GM19452 (cell line): ENCODE results near the gene TACC3.
"Not testable (repeated sequence)": the region's sequence is repeated elsewhere in the genome, so short reads cannot be mapped to it uniquely, and the experiment has no call there.

ENCODE experiments used
- ATAC-seq: cut with Tn5 transposase; IDR thresholded peaks from one replicate; pipeline ENCODE4 v1.9.1; 2021; ENCODE audit not compliant: unreplicated experiment

Gene TACC3

DNA sequence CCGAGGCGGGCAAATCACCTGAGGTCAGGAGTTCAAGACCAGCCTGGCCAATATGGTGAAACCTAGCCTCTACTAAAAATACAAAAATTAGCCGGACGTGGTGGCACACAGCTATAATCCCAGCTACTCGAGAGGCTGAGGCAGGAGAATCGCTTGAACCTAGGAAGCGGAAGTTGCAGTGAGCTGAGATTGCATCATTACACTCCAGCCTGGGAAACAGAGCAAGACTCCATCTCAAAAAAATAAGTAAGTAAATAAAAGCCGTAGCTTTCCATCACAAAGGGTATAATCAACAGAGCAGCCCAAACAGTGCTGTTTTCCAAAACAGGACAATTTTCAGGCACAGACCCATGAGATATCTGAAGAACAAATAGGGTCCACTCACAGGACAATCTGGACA lies 19.6 kb upstream of the TACC3 start:
- not testable (repeated sequence) for ATAC-seq

DNA sequence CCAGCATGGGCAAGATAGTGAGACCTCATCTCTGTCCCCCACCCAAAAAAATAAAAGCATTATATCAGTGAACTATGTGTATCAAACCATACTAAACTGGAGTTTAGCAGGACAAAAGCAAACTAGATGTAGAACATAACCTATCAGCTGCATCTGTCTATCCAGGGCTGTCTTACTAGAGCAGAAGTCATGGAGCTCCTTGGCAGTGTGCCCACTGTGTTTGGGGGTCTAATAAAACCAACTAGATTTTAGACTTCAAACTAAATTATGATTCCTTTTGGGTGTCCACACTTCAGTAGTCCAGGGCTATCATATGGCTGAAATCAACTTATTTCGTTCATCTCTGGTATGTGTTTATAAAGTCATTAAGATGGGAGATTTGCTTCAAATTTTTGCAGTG lies 17.5 kb upstream of the TACC3 start:
- no peak for ATAC-seq

DNA sequence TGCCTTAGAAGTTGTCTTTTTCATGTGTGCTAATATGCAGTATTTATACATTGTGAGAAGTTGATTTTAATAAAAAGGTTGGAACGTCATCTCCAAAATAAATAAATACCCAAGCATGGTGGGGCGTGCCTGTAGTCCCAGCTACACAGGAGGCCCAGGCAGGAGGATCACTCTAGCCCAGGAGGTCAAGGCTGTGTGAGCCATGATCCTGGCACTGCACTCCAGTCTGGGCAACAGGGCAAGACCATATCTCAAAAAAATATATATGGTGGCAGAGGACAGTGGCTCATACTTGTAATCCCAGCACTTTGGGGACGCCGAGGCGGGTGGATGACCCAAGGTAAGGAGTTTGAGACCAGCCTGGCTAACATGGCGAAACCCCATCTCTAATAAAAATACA lies 15.6 kb upstream of the TACC3 start:
- no peak for ATAC-seq

DNA sequence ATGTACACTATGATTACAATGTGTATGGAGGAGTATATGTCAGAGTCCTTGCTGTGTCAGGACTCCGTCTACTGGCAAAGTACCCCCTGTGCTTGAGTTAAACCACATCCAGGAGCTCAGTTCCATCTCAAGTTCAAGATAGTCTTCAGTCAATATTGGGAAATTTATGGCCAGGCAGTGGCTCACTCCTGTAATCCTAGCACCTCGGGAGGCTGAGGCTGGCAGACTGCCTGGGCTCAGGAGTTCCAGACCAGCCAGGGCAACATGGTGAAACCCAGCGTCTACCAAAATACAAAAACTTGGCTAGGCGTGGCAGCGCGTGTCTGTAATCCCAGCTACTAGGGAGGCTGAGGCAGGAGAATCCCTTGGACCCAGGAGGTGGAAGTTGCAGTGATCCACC lies 15.0 kb upstream of the TACC3 start:
- ATAC-seq, result no peak

- no peak for ATAC-seq
Observed at GRCh38 chr4:1708581-1708980, 12.7 kb upstream of the TACC3 start.

DNA sequence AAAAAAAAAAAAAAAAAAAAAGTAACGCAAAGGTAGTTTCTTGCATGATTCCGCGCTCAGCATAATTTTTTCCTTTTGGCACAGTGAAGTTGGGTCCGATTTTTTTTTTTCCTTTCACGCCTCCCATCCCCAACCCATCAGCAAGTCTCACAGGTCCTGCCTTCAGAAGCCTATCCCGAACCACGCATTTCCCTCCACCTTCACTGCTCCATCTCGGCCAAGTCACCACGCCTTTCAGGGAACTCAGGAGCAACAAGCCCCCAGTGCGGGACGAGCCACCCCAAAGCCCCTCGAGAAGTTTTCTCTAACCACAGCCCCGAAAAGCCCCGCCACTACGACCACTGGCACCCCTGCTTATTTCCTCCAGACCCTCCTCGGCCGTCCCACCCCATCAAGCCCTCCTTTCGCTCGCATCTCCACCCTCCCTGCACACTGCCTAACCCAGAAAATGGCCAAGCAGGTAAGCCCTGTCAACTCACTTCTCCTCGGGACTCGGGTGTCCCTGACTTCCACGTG lies 10.2 kb upstream of the TACC3 start:
- no peak for ATAC-seq

DNA sequence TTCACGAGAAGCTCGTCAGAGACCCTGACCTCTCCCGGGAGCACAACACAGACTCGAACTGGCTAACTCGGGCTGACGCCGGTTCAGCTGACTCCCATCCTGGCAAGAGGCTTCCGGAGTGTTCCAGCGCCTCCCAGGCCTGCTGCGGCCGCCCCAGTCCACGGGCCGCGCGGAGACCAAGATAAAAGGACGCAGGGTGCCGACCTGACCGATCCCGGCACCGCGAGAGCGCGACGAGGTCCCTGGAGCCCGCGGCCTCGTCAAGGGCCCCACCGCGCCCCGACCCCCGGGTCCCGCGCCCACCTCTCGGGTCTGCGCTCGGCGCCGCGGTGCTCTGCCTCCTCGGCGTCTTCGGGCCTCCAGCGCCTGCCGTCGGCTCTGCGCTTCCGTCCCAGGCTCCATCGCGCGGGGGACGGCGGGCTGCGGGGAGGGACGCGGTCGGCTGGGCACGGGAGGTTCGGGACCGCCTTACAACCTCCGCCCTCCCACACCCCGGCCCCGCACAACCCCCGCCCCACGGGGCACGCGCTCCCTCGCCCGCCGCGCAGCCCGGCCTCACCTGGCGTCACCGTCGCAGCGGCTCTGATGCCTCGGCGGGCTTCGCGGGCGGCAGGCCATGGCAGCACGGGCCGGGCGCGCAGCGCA lies 9.6 kb upstream of the TACC3 start:
- ATAC-seq, result peak; percentile 9

DNA sequence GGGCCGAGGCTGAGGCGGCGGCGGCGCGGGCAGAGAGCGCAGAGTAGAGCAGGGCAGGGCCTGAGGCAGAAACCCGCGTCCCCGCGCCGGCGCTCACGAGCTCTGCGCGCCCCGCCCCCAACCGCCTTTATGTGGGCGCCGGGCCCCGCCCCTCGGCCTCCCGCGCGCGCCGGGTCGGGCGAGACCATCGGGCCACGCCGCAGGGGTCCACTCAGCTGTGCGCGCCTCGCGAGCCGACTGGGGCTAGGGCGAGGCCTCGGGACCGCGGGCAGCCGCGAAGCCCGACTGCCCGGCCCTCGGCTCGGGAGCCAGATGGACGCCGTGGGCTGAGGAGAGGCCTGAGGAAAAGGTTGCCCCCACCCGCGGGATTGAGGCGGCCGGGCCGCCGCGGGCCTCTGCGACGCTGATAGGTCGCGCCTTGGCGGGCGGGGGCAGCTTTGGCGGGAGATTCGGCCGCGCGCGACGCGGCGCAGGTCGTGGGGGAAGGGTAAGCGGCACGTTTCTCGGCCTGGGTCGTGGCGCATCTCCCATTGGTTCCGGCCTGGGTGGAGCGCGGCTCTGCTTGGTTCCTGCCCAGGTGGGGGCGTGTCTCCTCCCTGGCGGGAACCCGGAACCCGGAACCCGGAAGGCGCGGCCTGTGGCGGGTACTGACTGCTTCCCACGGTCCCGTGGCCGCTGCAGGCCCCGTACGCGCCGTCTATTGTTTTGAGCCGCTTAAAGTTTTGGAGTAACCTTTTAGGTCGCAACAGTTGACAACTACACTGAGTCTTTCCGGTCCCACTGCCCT lies 8.9 kb upstream of the TACC3 start, which contains the start of gene SLBP:
TSS of gene SLBP (minus strand) at position 104 of the 787 bp plus-strand sequence. CDS start 131 bp downstream, outside the sequence.
- ATAC-seq, result peak; percentile 70

- no peak for ATAC-seq
Observed at GRCh38 chr4:1713003-1713851, 8.1 kb upstream of the TACC3 start.

GRCh38 chr4:1714303-1715001 lies 6.9 kb upstream of the TACC3 start:
- no peak for ATAC-seq

DNA sequence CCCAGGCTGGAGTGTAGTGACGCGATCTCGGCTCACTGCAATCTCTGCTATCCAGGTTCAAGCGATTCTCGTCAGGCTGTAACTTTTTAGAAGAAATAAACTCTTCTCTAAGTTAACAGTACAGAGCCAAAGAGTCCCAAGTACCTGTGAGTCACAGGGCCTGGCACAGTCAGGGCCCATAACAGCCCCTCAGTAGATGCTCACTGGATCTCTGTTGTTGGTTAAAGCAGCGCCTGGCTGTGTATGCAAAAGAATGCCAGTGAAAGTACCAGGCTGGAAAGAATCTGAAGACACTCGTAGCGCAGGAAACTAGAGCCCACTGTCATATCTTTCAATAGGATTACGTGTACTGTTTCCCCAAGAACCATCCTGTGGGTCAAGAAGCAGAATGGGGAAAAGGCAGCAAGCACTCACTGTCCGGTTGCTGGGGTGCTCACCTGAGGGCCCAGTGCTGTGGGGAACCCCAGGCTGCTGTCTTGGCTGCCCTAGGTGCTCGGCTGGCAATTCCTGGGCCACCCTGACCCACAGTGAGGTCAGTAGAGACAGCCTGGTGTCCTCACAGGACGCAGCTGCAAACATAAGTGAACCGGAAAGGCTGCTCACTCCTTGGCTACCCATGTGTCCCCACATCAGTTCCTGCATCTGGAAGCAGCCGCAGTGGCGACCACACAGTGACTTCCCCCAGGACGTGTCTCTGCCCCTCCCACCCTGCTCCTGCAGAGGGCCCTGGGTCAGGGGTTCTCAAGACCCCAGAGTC lies 6.1 kb upstream of the TACC3 start:
- ATAC-seq, result no peak

- no peak for ATAC-seq
Observed at GRCh38 chr4:1716065-1716945, 5.0 kb upstream of the TACC3 start.

DNA sequence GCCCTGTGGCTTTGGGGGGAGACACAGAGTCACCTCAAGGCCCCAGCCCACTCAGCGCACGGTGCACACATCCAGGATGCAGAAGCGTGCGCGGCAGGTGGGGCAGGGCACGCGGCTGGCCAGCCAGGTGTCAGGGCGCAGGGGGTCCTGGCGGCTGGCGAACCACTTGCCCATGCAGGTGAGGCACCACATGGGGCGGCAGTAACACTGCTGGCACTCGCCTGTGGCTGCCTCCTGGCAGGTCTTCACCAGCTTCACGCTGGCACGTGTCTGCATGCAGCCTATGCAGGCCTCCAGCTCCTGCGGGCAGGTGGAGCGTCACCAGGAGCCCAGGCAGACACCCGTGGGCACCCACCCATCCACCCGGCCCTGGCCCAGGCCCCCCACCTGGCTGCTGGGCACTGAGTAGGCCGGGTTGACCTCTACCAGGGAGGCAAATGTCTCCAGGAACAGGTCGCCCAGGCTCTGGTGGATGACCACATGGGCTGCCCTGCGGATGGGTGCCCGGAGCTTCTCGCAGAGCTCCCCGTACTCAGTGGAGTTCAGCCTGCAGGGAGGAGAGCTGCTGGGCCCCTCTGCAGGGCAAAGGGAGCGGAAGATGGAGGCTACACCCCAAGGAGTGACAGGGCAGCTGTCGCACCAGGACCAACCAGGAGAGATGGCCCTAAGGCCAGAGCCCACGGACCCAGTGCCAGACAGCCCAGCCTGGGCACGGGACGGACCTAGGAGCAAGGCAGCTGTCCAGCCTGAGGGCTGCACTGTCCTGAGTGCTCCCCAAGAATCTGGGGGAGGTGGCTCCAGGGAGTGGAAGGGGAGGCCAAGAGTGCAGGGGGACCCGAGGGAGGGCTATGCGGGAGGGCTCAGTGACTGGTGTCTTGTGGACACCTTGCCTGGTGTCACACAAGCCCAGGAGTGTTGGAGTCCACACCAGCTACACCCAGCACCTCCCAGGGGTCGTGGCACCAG lies 3.9 kb upstream of the TACC3 start:
- ATAC-seq, result no peak

- ATAC-seq, result no peak
Observed at GRCh38 chr4:1718095-1718850, 3.0 kb upstream of the TACC3 start.

- ATAC-seq, result peak; percentile 4
Observed at GRCh38 chr4:1720163-1720983, 948 bp upstream of the TACC3 start.
